HEK293 (cell line): ENCODE results near the gene SERTAD1.
A peak's percentile ranks its signal among the peaks of the same experiment; 100 is the strongest.

Experiments used
- CTCF ChIA-PET: fragments of 350-600 bp; formaldehyde crosslinking; extraction: SDS; loops from one replicate; lab custom pipeline; 2021; ENCODE audit warnings: antibody characterized with exemption; lab: Yijun Ruan, JAX
- POLR2A ChIA-PET: fragments of 300-600 bp; formaldehyde crosslinking; extraction: SDS; loops from one replicate; lab custom pipeline; 2020; ENCODE audit warnings: antibody characterized with exemption, inconsistent platforms; lab: Yijun Ruan, JAX
- H3K27ac ChIP-seq: fragments of 200-500 bp; sonication (Bioruptor generic); 2 replicates; pipeline ENCODE4 v1.5.1; 2014; ENCODE audit warnings: low read depth, low read length, control low read depth, inconsistent platforms; ENCODE audit errors: extremely low read depth
- H3K36me3 ChIP-seq, 2 experiments: fragments of 200-500 bp in 1 of 2; sonication (Bioruptor generic) in 1 of 2; 1 replicate in 1 of 2; 2 replicates in 1 of 2; pipeline ENCODE4 v1.5.1; 2014 to 2017; ENCODE audit warnings: inconsistent platforms in 2 of 2, low read length in 2 of 2; ENCODE audit not compliant: control insufficient read depth in 2 of 2, insufficient read depth in 1 of 2
- H3K4me1 ChIP-seq: fragments of 200-500 bp; sonication (Bioruptor generic); 2 replicates; pipeline ENCODE4 v1.5.1; 2014; ENCODE audit warnings: mild to moderate bottlenecking, low read length, inconsistent platforms; ENCODE audit not compliant: control insufficient read depth, insufficient read depth
- H3K4me3 ChIP-seq: 2 replicates; pipeline ENCODE4 v1.5.1; 2011; ENCODE audit warnings: low read depth, mild to moderate bottlenecking, control low read depth, low read length, moderate library complexity
- H3K9me3 ChIP-seq: fragments of 200-500 bp; sonication (Bioruptor generic); 2 replicates; pipeline ENCODE4 v1.5.1; 2014; ENCODE audit warnings: low read depth, low read length, inconsistent platforms; ENCODE audit not compliant: control insufficient read depth, insufficient read depth
- HOXA7 ChIP-seq: sonication (generic); formaldehyde crosslinking; IDR thresholded peaks from 2 replicates; pipeline ENCODE4 v1.8.1; 2022; ENCODE audit warnings: missing genetic modification reagents, borderline replicate concordance
- IKZF3 ChIP-seq: fragments of 450-650 bp; IDR thresholded peaks from 2 replicates; pipeline ENCODE4 v1.5.0; 2018; ENCODE audit warnings: missing biosample characterization, mild to moderate bottlenecking, missing genetic modification characterization, moderate library complexity
- KLF10 ChIP-seq: fragments of 450-650 bp; IDR thresholded peaks from 2 replicates; pipeline ENCODE4 v1.5.1; 2018; ENCODE audit warnings: missing biosample characterization, mild to moderate bottlenecking, missing genetic modification characterization
- SCRT1 ChIP-seq: fragments of 450-650 bp; formaldehyde crosslinking; IDR thresholded peaks from 2 replicates; pipeline ENCODE4 v1.5.1; 2016; ENCODE audit warnings: missing biosample characterization, missing genetic modification characterization, borderline replicate concordance
- WT1 ChIP-seq: fragments of 450-650 bp; formaldehyde crosslinking; IDR thresholded peaks from 2 replicates; pipeline ENCODE4 v1.5.1; 2016; ENCODE audit warnings: missing biosample characterization, missing genetic modification characterization
- ZFHX2 ChIP-seq: fragments of 450-650 bp; formaldehyde crosslinking; conservative IDR thresholded peaks from 2 replicates; pipeline ENCODE4 v1.5.1; 2016; ENCODE audit warnings: missing biosample characterization, missing genetic modification characterization
- ZNF155 ChIP-seq: fragments of 450-650 bp; formaldehyde crosslinking; IDR thresholded peaks from 2 replicates; pipeline ENCODE4 v1.5.1; 2016; ENCODE audit warnings: missing biosample characterization, missing genetic modification characterization
- ZNF426 ChIP-seq: fragments of 450-650 bp; formaldehyde crosslinking; IDR thresholded peaks from 2 replicates; pipeline ENCODE4 v1.5.1; 2017; ENCODE audit warnings: missing biosample characterization, missing genetic modification characterization, mild to moderate bottlenecking, inconsistent platforms, moderate library complexity
- ZNF473 ChIP-seq: fragments of 450-650 bp; formaldehyde crosslinking; IDR thresholded peaks from 2 replicates; pipeline ENCODE4 v1.5.1; 2017; ENCODE audit warnings: missing biosample characterization, missing genetic modification characterization
- ZNF555 ChIP-seq: fragments of 450-650 bp; formaldehyde crosslinking; conservative IDR thresholded peaks from 2 replicates; pipeline ENCODE4 v1.5.1; 2017; ENCODE audit warnings: missing biosample characterization, mild to moderate bottlenecking, missing genetic modification characterization, inconsistent platforms
- ZNF558 ChIP-seq: fragments of 450-650 bp; formaldehyde crosslinking; IDR thresholded peaks from 2 replicates; pipeline ENCODE4 v1.5.1; 2016; ENCODE audit warnings: missing biosample characterization, missing genetic modification characterization
- ZNF600 ChIP-seq: fragments of 450-650 bp; formaldehyde crosslinking; IDR thresholded peaks from 2 replicates; pipeline ENCODE4 v1.5.1; 2016; ENCODE audit warnings: missing biosample characterization, missing genetic modification characterization
- ZNF626 ChIP-seq: fragments of 450-650 bp; sonication (Bioruptor Pico); formaldehyde crosslinking; IDR thresholded peaks from 2 replicates; pipeline ENCODE4 v1.5.1; 2018; ENCODE audit warnings: missing biosample characterization, missing genetic modification characterization, inconsistent platforms
- ZNF658 ChIP-seq: fragments of 450-650 bp; formaldehyde crosslinking; IDR thresholded peaks from 2 replicates; pipeline ENCODE4; 2016; ENCODE audit warnings: missing biosample characterization, missing genetic modification characterization
- ZNF830 ChIP-seq: fragments of 450-650 bp; IDR thresholded peaks from 2 replicates; pipeline ENCODE4 v1.5.0; 2018; ENCODE audit warnings: missing biosample characterization, missing genetic modification characterization, low read depth, mild to moderate bottlenecking, moderate library complexity
- ZSCAN16 ChIP-seq: fragments of 450-650 bp; formaldehyde crosslinking; IDR thresholded peaks from 2 replicates; pipeline ENCODE4 v1.5.1; 2016; ENCODE audit warnings: missing biosample characterization, missing genetic modification characterization
- TF ChIP-seq, protein P1 (sequence below): fragments of 450-650 bp; formaldehyde crosslinking; IDR thresholded peaks from 2 replicates; pipeline ENCODE4 v1.5.1; 2016; ENCODE audit warnings: missing biosample characterization, missing genetic modification characterization
- TF ChIP-seq, protein P2 (sequence below): fragments of 450-650 bp; formaldehyde crosslinking; IDR thresholded peaks from 2 replicates; pipeline ENCODE4 v1.5.1; 2016; ENCODE audit warnings: missing biosample characterization, missing genetic modification characterization
- TF ChIP-seq, protein P3 (sequence below): fragments of 450-650 bp; formaldehyde crosslinking; IDR thresholded peaks from 2 replicates; pipeline ENCODE4 v1.5.1; 2017; ENCODE audit warnings: missing biosample characterization, missing genetic modification characterization
- TF ChIP-seq, protein P4 (sequence below): fragments of 450-650 bp; formaldehyde crosslinking; IDR thresholded peaks from 2 replicates; pipeline ENCODE4 v1.5.1; 2017; ENCODE audit warnings: missing biosample characterization, missing genetic modification characterization

The SERTAD1 gene

DNA sequence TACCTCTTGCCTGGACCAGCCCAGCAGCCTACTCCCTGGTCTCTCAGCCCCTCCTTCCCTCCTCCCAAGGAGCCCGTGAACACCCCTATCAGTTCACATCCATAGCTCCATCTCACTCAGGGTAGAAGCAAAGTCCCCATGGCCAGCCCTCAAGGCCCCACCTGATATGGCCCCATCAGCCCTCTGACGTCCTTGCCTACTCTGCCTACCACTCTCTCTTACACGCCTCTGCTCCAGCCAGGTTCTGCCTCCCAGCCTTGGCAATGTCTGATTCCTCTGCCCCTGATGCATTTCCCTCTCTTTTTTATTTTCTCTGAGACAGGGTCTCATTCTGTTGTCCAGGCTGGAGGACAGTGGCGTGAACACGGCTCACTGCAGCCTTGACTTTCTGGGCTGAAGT, 26.2 kb upstream of the SERTAD1 start (continued):
- TF ChIP-seq ZNF600 (tag by site-specific recombination) (peak; percentile 47; the same call in 1 of the 2 replicates), ZFHX2 (tag by site-specific recombination) (0 out of 2 replicates have a peak, but pooled peaks have one; percentile 29), HOXA7 (CRISPR knock-in tag) (no peak), KLF10 (tag by site-specific recombination) (no peak), ZNF658 (tag by site-specific recombination) (no peak)
- TF ChIP-seq, protein P1, sequence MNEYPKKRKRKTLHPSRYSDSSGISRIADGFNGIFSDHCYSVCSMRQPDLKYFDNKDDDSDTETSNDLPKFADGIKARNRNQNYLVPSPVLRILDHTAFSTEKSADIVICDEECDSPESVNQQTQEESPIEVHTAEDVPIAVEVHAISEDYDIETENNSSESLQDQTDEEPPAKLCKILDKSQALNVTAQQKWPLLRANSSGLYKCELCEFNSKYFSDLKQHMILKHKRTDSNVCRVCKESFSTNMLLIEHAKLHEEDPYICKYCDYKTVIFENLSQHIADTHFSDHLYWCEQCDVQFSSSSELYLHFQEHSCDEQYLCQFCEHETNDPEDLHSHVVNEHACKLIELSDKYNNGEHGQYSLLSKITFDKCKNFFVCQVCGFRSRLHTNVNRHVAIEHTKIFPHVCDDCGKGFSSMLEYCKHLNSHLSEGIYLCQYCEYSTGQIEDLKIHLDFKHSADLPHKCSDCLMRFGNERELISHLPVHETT (tag by site-specific recombination): no peak
- TF ChIP-seq, all 188 proteins: peak for 3

DNA sequence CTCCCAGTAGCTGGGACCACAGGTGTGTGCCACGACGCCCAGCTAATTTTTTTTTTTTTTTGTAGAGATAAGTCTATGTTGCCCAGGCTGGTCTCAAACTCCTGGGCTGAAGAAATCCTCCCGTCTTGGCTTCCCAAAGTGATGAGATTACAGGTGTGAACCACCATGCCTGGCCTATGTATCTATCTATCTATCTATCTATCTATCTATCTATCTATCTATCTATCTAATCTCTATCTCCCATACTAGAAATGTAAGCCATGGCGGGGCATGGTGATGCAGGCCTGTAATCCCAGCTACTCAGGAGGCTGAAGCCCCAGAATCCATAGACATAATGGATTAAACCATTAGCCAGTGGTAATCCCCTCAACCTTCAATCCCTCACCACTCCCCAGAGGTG, 24.9 kb upstream of the SERTAD1 start:
- TF ChIP-seq ZSCAN16 (tag by site-specific recombination) (no peak), SCRT1 (tag by site-specific recombination) (0 out of 2 replicates have a peak, but pooled peaks have one; percentile 25)
- TF ChIP-seq, all 188 proteins: peak for 1
- Histone ChIP-seq H3K4me1 (peaks cover 3% of the 10 kb centered on the region; the same call in 1 of the 2 replicates), H3K36me3 (peaks cover 15 to 20% of the 10 kb centered on the region in 2 experiments; a peak in 2 of 3 replicates), H3K4me3 (no peak overlapping the region), H3K27ac (no peak overlapping the region), H3K9me3 (no peaks in the 10 kb centered on the region; the same call in 1 of the 2 replicates)
- ChIA-PET CTCF (interaction anchor here (0.5 to 7.1 kb wide), 3 partner anchors 14 to 153 kb away, joined by 3 to 98 read pairs (median 3); partner anchors contain the start of gene BLVRB), POLR2A (no interaction called here)

DNA sequence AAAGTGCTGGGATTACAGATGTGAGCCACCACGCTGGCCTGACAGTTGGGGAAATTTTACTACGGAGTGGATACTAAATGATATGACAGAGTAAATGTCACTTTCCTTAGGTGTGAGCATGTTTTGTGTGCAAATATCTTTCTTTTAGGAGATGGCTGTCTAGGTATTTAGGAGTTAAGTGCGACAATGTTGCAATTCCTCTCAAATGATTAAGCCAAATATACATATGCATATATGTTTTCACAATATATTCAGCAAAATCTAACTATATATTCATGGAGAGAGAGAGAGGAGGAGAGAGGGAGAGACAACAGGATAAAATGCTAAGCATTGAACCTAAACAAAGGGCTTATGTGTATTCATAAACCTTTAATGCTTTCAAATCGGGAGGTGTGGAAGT, 23.7 kb upstream of the SERTAD1 start:
- no peak overlapping the region for H3K4me3 ChIP-seq
- POLR2A ChIA-PET: interaction anchor here (1.4 kb wide), 1 partner anchor 28 kb away, joined by 3 read pairs; no protein-coding TSS in a partner anchor
- peaks cover 11 to 20% of the 10 kb centered on the region in 2 experiments; a peak in 2 of 3 replicates for H3K36me3 ChIP-seq
- peaks cover 8% of the 10 kb centered on the region for H3K4me1 ChIP-seq
- H3K9me3 ChIP-seq: no peaks in the 10 kb centered on the region; the same call in 1 of the 2 replicates
- CTCF ChIA-PET: interaction anchor here (0.6 to 1.2 kb wide), 2 partner anchors 15 to 606 kb away, joined by 3 to 5 read pairs; no protein-coding TSS in a partner anchor
- H3K27ac ChIP-seq: no peak overlapping the region
- no peak for TF ChIP-seq WT1 (tag by site-specific recombination)
- TF ChIP-seq, protein P2, sequence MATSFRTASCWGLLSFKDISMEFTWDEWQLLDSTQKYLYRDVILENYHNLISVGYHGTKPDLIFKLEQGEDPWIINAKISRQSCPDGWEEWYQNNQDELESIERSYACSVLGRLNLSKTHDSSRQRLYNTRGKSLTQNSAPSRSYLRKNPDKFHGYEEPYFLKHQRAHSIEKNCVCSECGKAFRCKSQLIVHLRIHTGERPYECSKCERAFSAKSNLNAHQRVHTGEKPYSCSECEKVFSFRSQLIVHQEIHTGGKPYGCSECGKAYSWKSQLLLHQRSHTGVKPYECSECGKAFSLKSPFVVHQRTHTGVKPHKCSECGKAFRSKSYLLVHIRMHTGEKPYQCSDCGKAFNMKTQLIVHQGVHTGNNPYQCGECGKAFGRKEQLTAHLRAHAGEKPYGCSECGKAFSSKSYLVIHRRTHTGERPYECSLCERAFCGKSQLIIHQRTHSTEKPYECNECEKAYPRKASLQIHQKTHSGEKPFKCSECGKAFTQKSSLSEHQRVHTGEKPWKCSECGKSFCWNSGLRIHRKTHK (tag by site-specific recombination): peak; percentile 93

DNA sequence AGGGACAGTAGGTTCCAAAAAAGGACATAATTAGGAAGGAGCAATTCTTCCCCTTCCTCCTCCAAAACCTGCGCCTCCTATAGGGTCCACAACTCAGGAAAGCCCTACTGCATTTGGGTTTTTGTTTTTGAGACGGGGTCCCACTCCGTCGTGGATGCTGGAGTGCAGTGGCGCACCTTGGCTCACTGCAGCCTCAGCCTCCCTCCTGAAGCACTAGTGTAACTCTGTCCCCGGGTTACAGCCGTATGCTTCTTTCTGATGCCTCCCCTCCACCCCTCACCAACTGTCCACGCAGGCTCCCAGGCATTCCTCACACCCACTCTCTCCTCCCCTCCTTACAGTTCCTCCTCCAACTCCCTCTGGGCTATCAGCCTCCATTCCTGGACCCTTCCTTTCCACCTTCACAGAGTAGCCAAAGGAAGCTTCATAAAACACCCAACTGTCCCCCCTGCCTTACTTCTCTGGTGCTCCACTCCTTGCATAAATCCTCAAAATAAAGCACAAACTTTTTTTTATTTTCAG, 20.5 kb upstream of the SERTAD1 start:
- H3K27ac ChIP-seq: peak overlapping the region; percentile 37
- H3K36me3 ChIP-seq: peaks cover 17 to 28% of the 10 kb centered on the region in 2 experiments
- no peaks in the 10 kb centered on the region for H3K9me3 ChIP-seq
- CTCF ChIA-PET: interaction anchor here (0.5 to 2.2 kb wide), 7 partner anchors 8 to 141 kb away, joined by 3 to 15 read pairs (median 4); partner anchors contain the start of gene SERTAD1
- peaks cover 14% of the 10 kb centered on the region for H3K4me1 ChIP-seq
- no peak overlapping the region for H3K4me3 ChIP-seq
- POLR2A ChIA-PET: interaction anchor here (0.6 to 17.1 kb wide), 3 partner anchors 20 to 98 kb away, joined by 3 to 428 read pairs (median 5); partner anchors contain the start of genes BLVRB, C19orf47, PLD3 and SERTAD1
- TF ChIP-seq IKZF3 (tag by site-specific recombination): 0 out of 2 replicates have a peak, but pooled peaks have one; percentile 9
- no peak for TF ChIP-seq ZNF558 (tag by site-specific recombination)
- no peak for TF ChIP-seq ZNF555 (tag by site-specific recombination)
- TF ChIP-seq ZNF155 (tag by site-specific recombination): no peak
- TF ChIP-seq, protein P3, sequence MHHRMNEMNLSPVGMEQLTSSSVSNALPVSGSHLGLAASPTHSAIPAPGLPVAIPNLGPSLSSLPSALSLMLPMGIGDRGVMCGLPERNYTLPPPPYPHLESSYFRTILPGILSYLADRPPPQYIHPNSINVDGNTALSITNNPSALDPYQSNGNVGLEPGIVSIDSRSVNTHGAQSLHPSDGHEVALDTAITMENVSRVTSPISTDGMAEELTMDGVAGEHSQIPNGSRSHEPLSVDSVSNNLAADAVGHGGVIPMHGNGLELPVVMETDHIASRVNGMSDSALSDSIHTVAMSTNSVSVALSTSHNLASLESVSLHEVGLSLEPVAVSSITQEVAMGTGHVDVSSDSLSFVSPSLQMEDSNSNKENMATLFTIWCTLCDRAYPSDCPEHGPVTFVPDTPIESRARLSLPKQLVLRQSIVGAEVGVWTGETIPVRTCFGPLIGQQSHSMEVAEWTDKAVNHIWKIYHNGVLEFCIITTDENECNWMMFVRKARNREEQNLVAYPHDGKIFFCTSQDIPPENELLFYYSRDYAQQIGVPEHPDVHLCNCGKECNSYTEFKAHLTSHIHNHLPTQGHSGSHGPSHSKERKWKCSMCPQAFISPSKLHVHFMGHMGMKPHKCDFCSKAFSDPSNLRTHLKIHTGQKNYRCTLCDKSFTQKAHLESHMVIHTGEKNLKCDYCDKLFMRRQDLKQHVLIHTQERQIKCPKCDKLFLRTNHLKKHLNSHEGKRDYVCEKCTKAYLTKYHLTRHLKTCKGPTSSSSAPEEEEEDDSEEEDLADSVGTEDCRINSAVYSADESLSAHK (tag by site-specific recombination): no peak
- no peak for TF ChIP-seq ZNF626
- TF ChIP-seq ZNF426 (tag by site-specific recombination): no peak
- TF ChIP-seq ZNF830 (tag by site-specific recombination): no peak
- peak; percentile 80 for TF ChIP-seq ZFHX2 (tag by site-specific recombination)
- no peak for TF ChIP-seq ZNF473 (tag by site-specific recombination)
- TF ChIP-seq, protein P4, sequence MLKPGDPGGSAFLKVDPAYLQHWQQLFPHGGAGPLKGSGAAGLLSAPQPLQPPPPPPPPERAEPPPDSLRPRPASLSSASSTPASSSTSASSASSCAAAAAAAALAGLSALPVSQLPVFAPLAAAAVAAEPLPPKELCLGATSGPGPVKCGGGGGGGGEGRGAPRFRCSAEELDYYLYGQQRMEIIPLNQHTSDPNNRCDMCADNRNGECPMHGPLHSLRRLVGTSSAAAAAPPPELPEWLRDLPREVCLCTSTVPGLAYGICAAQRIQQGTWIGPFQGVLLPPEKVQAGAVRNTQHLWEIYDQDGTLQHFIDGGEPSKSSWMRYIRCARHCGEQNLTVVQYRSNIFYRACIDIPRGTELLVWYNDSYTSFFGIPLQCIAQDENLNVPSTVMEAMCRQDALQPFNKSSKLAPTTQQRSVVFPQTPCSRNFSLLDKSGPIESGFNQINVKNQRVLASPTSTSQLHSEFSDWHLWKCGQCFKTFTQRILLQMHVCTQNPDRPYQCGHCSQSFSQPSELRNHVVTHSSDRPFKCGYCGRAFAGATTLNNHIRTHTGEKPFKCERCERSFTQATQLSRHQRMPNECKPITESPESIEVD (tag by site-specific recombination): no peak
